Transverse colon (tissue), 3 donors: Measurements from ENCODE around the gene SDK2.

Source experiments
- CTCF ChIP-seq, 5 experiments: fragments of 200-600 bp in 3 of 5; fragments of 450-650 bp in 2 of 5; sonication (generic) in 3 of 5; IDR thresholded peaks; 1 replicate in 2 of 5; 2 replicates in 3 of 5; pipeline ENCODE4 v1.5.1; 2016 to 2017; ENCODE audit warnings: antibody characterized with exemption in 5 of 5, inconsistent platforms in 3 of 5, mild to moderate bottlenecking in 2 of 5, moderate library complexity in 1 of 5
- POLR2A ChIP-seq: fragments of 450-650 bp; IDR thresholded peaks from one replicate; pipeline ENCODE4 v1.6.1; 2016; ENCODE audit warnings: antibody characterized with exemption, mild to moderate bottlenecking, moderate library complexity

GRCh38 chr17:73506470-73507435 is 137.5 kb downstream of the SDK2 start:
- TF ChIP-seq CTCF (IDR thresholded peaks at IDR 0.05) (no peak), POLR2A (no peak)
